Chondrocyte (in vitro differentiated cells): ENCODE results near the gene DPP6. TPM values are rescaled to one million over a fixed set of nuclear protein-coding genes. Genes with fewer than 3 reads are reported as not detected.

Source experiments
- DNase-seq: peaks from one replicate; pipeline ENCODE4 v3.0.0; 2021; ENCODE audit warnings: mixed read lengths, low spot score
- H3K27ac Mint-ChIP-seq: one replicate; pipeline ENCODE4 v1.8.0; 2021; ENCODE audit warnings: mild to moderate bottlenecking, moderate library complexity, mixed read lengths; ENCODE audit not compliant: unreplicated experiment
- H3K27me3 Mint-ChIP-seq: 2 replicates; pipeline ENCODE4 v1.8.0; 2021; ENCODE audit warnings: low read depth, mixed read lengths
- H3K36me3 Mint-ChIP-seq: 2 replicates; pipeline ENCODE4 v1.8.0; 2021; ENCODE audit warnings: low read depth, mixed read lengths
- H3K4me1 Mint-ChIP-seq: 2 replicates; pipeline ENCODE4 v1.8.0; 2021; ENCODE audit warnings: low read depth, mild to moderate bottlenecking, mixed read lengths
- H3K4me3 Mint-ChIP-seq: one replicate; pipeline ENCODE4 v1.8.0; 2021; ENCODE audit warnings: mild to moderate bottlenecking, moderate library complexity, mixed read lengths; ENCODE audit not compliant: unreplicated experiment
- H3K9me3 Mint-ChIP-seq: 2 replicates; pipeline ENCODE4 v1.8.0; 2021; ENCODE audit warnings: low read depth, mixed read lengths
- CTCF ChIP-seq: fragments of 200-600 bp; sonication (generic); IDR thresholded peaks from 2 replicates; pipeline ENCODE4 v1.5.0; 2021; ENCODE audit warnings: antibody characterized with exemption, mild to moderate bottlenecking, moderate library complexity
- total RNA-seq: library from RNA; stranded (reverse); gene quantifications from 3 replicates; pipeline ENCODE4 v1.2.1, GENCODE V29; 2021

DPP6 gene
- total RNA-seq, 1 donor from 2014 or later = not detected

- Mint-ChIP-seq H3K27ac (no peak overlapping the region), H3K36me3 (no peaks in the 10 kb centered on the region), H3K27me3 (no peaks in the 10 kb centered on the region), H3K4me1 (no peaks in the 10 kb centered on the region), H3K9me3 (peaks cover 59% of the 10 kb centered on the region), H3K4me3 (no peak overlapping the region)
- TF ChIP-seq CTCF = no peak
- DNase-seq = no peak
These were observed 342.6 kb downstream of the DPP6 start for GRCh38 chr7:154394804-154395203.

DNA sequence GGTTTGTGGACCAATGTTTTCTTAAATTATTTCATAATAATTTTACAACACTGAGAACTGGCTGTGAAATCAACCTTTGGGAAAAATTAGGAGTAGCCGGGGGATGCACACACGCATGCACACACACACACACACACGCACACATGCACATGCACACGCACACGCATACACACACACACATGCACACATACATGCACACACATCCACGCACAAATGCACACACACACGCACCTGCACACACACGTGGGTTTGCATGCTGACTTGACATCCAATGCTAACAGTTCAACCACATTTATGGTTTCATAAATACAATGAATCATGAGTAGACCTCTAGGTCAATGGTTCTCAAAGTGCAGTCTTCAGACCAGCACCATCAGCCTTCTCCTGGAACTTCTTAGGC, 354.1 kb downstream of the DPP6 start:
- Mint-ChIP-seq H3K4me1 (no peaks in the 10 kb centered on the region), H3K27me3 (no peaks in the 10 kb centered on the region), H3K27ac (no peak overlapping the region), H3K9me3 (peaks cover 28% of the 10 kb centered on the region), H3K36me3 (no peaks in the 10 kb centered on the region), H3K4me3 (no peak overlapping the region)
- DNase-seq = no peak
- no peak for TF ChIP-seq CTCF

- Mint-ChIP-seq H3K27me3 (no peaks in the 10 kb centered on the region), H3K9me3 (peaks cover 40% of the 10 kb centered on the region), H3K36me3 (no peaks in the 10 kb centered on the region), H3K27ac (no peak overlapping the region), H3K4me1 (no peaks in the 10 kb centered on the region), H3K4me3 (no peak overlapping the region)
- no peak for DNase-seq
- no peak for TF ChIP-seq CTCF
These were observed 357.6 kb downstream of the DPP6 start for GRCh38 chr7:154409703-154410311.

GRCh38 chr7:154412105-154412504, 359.9 kb downstream of the DPP6 start:
- peaks cover 36% of the 10 kb centered on the region for H3K9me3 Mint-ChIP-seq
- H3K27ac Mint-ChIP-seq = no peak overlapping the region
- TF ChIP-seq CTCF = no peak
- H3K4me1 Mint-ChIP-seq = no peaks in the 10 kb centered on the region
- no peaks in the 10 kb centered on the region for H3K36me3 Mint-ChIP-seq
- no peaks in the 10 kb centered on the region for H3K27me3 Mint-ChIP-seq
- DNase-seq = no peak
- H3K4me3 Mint-ChIP-seq = no peak overlapping the region

DNA sequence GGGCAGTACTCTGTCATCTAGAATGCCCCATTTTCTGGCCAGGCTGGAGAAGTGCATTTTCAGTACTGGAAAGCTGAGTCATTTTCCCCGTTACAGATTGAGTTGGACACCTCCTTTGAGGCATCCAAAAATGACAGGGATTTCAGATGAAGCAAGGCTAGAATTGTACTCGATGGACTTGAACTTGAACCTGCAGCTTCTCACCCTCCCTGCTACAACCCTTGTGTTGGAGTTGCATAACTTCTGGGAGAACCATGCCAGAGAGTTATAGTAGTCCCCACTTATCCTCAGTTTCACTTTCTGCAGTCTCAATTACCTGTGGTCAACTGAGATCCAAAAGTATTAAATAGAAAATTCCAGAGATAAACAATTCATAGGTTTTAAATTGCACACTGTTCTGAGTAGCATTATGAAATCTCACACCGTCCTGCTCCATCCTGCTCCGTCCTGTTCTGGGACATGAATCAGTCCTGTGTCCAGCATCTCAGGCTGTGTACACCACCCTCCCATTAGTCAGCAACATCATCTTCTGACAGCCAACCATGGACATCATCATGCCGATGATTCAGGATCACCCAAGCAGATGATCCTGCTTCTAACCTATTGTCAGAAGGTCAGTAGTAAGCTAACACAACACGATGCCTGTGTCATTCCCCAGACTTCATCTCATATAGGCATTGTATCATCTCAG, 363.7 kb downstream of the DPP6 start:
- H3K27ac Mint-ChIP-seq = no peak overlapping the region
- H3K27me3 Mint-ChIP-seq = no peaks in the 10 kb centered on the region
- no peaks in the 10 kb centered on the region for H3K4me1 Mint-ChIP-seq
- H3K9me3 Mint-ChIP-seq = peaks cover 45% of the 10 kb centered on the region
- no peak for TF ChIP-seq CTCF
- no peak for DNase-seq
- no peak overlapping the region for H3K4me3 Mint-ChIP-seq
- H3K36me3 Mint-ChIP-seq = no peaks in the 10 kb centered on the region
